Measurements from ENCODE around the gene UNC13D. TPM values are rescaled to one million over a fixed set of nuclear protein-coding genes. Genes with fewer than 3 reads are reported as not detected.
A peak's percentile ranks its signal among the peaks of the same experiment; 100 is the strongest.

Gene UNC13D
- total RNA-seq, 1 donor from 2014 or later = 6.8 TPM

DNA sequence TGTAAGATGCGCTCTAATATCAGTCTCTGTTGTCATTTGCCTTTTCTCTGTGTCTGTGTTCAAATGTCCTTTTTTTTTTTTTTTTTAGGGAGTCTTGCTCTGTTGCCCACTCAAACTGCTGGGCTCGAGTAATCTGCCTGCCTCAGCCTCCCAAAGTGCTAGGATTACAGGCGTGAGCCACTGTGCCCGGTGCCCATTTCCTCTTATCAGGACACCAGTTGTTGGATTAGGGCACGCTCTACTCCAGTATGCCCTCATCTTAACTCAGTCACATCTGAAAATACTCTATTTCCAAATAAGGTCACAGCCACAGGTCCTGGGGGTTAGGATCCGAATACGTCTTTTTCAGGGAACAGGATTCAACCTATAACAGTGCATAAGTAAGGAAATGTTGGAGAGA is 36.1 kb upstream of the UNC13D start:
- H3K9me3 Mint-ChIP-seq = no peaks in the 10 kb centered on the region
- H3K36me3 Mint-ChIP-seq = no peaks in the 10 kb centered on the region

GRCh38 chr17:75878174-75878998 is 34.2 kb upstream of the UNC13D start, which contains the start of gene TRIM47:
Gene TRIM47, minus strand, starts transcription at chr17:75878581. Its CDS starts 33 bp downstream, at chr17:75878548.
- Mint-ChIP-seq H3K4me3 (peak within 1 kb of the TSS; percentile 64), H3K27ac (no peak within 1 kb of the TSS), H3K4me1 (peaks cover 16% of the 10 kb centered on the region), H3K9me3 (no peaks in the 10 kb centered on the region), H3K27me3 (ENCODE audit: low read depth) (peaks cover 72% of the 10 kb centered on the region), H3K36me3 (no peaks in the 10 kb centered on the region)
- DNase-seq (ENCODE audit: low spot score in 2 of 2, unreplicated experiment in 2 of 2) = no peak
- TF ChIP-seq, protein P1, sequence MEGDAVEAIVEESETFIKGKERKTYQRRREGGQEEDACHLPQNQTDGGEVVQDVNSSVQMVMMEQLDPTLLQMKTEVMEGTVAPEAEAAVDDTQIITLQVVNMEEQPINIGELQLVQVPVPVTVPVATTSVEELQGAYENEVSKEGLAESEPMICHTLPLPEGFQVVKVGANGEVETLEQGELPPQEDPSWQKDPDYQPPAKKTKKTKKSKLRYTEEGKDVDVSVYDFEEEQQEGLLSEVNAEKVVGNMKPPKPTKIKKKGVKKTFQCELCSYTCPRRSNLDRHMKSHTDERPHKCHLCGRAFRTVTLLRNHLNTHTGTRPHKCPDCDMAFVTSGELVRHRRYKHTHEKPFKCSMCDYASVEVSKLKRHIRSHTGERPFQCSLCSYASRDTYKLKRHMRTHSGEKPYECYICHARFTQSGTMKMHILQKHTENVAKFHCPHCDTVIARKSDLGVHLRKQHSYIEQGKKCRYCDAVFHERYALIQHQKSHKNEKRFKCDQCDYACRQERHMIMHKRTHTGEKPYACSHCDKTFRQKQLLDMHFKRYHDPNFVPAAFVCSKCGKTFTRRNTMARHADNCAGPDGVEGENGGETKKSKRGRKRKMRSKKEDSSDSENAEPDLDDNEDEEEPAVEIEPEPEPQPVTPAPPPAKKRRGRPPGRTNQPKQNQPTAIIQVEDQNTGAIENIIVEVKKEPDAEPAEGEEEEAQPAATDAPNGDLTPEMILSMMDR (IDR thresholded peaks at IDR 0.05; ENCODE audit: unreplicated experiment) = no peak

More for the DNA sequence above, 36.1 kb upstream of the UNC13D start:
- peak overlapping the region; percentile 4 for H3K4me3 Mint-ChIP-seq
- TF ChIP-seq, protein P1 (IDR thresholded peaks at IDR 0.05; ENCODE audit: unreplicated experiment) = no peak
- DNase-seq (ENCODE audit: low spot score in 2 of 2, unreplicated experiment in 2 of 2) = no peak
- peaks cover 16% of the 10 kb centered on the region for H3K4me1 Mint-ChIP-seq
- peaks cover 66% of the 10 kb centered on the region for H3K27me3 Mint-ChIP-seq (ENCODE audit: low read depth)
- no peak overlapping the region for H3K27ac Mint-ChIP-seq

DNA sequence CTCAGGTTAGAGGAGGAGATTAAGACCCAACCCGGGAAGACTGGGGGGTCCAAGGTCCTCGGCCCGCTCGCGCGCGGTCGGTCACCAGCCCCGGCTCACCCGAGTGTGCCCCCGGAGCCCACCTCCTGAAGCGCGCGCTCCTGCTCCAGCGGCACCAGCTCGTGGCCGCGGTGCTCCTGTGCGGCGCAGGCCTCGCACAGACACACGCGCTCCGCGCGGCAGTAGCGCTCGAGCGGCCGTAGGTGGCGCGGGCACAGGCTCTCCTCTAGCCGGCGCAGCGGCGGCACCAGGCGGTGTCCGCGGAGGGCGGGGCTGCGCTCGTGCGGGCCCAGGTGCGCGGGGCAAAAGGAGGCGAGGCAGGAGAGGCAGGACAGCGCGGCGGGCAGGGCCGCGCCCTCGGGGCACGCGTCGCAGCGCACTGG is 33.6 kb upstream of the UNC13D start:
- Mint-ChIP-seq H3K36me3 (no peaks in the 10 kb centered on the region), H3K9me3 (no peaks in the 10 kb centered on the region), H3K27me3 (ENCODE audit: low read depth) (peaks cover 72% of the 10 kb centered on the region), H3K27ac (no peak overlapping the region), H3K4me1 (peaks cover 16% of the 10 kb centered on the region), H3K4me3 (peak overlapping the region; percentile 64)
- TF ChIP-seq, protein P1 (IDR thresholded peaks at IDR 0.05; ENCODE audit: unreplicated experiment) = peak; percentile 39
- peak; percentile 64 to 78 for DNase-seq (ENCODE audit: low spot score in 2 of 2, unreplicated experiment in 2 of 2)

DNA sequence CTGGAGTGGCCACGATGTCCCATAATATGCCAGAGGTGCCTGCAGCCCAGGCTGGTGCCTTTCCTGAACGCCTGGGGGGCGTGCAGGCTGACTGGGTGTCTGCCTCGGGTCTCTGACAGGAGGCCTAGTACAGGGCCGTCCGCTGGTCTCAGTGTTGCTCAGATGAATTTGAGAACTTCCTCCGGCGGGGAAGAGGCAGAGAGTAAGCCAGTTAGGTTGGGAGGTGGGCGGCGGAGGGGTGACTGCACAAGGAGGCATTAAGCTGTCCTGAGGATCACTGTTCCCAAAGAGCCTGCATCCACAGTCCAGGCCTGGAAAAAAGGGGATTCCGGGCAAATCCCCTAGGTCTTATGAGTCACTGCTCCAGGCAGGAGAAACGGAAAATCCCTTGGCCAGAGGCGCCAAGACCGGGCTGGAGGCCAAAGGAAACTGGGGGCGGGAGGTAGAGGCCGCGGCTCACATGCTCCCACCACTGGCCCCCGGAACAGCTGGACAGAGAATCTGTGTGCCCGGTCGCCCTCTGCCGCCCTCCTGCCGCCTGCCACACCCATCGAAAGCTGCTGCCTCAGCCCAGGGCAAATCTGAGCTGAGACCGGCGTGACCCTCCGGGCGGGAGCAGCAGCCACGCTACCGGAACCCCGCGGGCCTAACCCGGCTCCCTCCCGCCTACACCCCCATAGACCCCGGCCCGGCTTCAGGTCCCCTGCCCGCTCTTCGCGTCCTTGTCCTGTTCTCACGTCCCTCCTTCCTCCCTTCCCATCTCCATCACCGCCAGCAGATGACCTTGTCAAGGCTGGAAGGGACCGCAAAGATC is 32.9 kb upstream of the UNC13D start:
- DNase-seq (ENCODE audit: low spot score in 2 of 2, unreplicated experiment in 2 of 2) = peak in 1 of 2 experiments; percentile 70
- peak overlapping the region; percentile 64 for H3K4me3 Mint-ChIP-seq
- H3K27me3 Mint-ChIP-seq (ENCODE audit: low read depth) = peaks cover 67% of the 10 kb centered on the region
- no peaks in the 10 kb centered on the region for H3K9me3 Mint-ChIP-seq
- TF ChIP-seq, protein P1 (IDR thresholded peaks at IDR 0.05; ENCODE audit: unreplicated experiment) = no peak
- H3K27ac Mint-ChIP-seq = peak overlapping the region; percentile 81
- no peaks in the 10 kb centered on the region for H3K36me3 Mint-ChIP-seq
- peaks cover 16% of the 10 kb centered on the region for H3K4me1 Mint-ChIP-seq

DNA sequence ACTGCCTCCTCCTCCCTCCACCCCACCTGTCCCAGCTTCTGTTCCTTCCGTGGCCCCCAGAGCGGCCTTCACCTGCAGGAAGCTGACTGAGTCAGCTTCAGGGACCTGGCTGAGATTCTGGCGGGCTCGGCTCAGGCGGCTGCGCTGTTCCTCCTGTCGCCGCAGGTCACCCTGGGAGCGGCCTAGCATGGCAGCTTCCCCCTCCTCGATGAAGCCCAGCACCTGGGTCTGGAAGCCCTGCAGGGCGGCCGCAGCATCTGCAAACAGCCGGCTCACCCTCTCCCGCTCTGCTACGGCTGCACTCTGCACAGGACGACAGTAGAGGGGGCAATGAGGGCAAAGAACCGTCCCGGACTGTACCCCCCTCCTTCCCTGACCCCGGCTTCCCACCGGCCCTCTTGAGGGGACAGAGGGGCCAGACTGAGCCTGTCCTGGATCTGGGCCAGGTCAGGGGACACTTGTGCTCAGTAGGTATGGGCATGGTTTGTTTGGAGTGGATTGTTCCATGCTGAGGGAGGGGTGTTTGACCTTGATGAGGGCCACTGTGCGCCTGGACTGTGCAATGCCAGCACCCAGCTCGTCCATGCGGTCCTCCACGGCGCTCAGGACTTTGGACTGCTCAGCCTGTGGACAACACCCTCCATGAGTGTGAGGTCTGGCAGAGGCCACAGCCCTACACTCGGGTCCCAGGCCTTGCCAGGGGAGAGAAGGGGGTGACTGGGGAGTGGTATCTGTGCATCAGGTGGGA is 32.2 kb upstream of the UNC13D start:
- no peaks in the 10 kb centered on the region for H3K9me3 Mint-ChIP-seq

More for the DNA sequence above, 32.2 kb upstream of the UNC13D start:
- peaks cover 59% of the 10 kb centered on the region for H3K27me3 Mint-ChIP-seq (ENCODE audit: low read depth)
- H3K4me1 Mint-ChIP-seq = peaks cover 16% of the 10 kb centered on the region
- peak overlapping the region; percentile 81 for H3K27ac Mint-ChIP-seq
- DNase-seq (ENCODE audit: low spot score in 2 of 2, unreplicated experiment in 2 of 2) = no peak
- TF ChIP-seq, protein P1 (IDR thresholded peaks at IDR 0.05; ENCODE audit: unreplicated experiment) = no peak
- peak overlapping the region; percentile 64 for H3K4me3 Mint-ChIP-seq
- H3K36me3 Mint-ChIP-seq = no peaks in the 10 kb centered on the region
